ENCODE measurements around the gene TTLL11.

DNA sequence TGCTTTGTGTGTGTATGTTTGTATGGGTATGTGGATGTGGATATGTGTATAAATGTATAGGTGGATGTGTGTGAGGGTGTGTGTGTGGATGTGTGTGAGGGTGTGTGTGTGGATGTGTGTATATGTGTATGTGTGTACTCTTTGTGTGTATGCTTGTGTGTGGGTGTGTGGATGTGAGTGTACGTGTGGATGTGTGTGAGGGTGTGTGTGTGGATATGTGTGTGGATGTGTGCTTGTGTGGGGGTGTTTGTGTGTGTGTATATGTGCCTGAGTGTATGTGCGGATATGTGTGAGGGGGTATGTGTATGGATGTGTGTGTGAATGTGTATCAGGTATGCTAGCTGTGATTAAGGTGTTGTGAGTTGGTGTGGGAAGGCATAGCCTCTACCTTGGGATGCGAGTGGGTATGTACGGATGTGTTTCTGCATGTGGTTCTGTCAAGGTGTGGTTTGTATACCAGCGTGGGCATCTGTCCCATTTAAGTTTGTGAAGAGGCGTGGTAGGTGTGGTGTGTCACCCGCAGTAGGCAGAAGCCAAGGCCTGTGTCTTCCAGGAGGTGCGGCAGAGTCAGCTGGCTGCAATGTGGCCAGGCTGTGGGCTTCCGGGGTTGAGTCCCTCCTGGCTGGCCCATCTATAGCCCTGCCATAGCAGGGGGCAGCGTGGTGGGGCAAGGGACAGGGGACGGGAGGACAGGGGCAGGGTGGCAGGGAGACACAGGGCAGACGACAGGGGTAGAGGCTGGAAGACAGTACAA, 285.9 kb downstream of the TTLL11 start:
- TF ChIP-seq, protein P1, sequence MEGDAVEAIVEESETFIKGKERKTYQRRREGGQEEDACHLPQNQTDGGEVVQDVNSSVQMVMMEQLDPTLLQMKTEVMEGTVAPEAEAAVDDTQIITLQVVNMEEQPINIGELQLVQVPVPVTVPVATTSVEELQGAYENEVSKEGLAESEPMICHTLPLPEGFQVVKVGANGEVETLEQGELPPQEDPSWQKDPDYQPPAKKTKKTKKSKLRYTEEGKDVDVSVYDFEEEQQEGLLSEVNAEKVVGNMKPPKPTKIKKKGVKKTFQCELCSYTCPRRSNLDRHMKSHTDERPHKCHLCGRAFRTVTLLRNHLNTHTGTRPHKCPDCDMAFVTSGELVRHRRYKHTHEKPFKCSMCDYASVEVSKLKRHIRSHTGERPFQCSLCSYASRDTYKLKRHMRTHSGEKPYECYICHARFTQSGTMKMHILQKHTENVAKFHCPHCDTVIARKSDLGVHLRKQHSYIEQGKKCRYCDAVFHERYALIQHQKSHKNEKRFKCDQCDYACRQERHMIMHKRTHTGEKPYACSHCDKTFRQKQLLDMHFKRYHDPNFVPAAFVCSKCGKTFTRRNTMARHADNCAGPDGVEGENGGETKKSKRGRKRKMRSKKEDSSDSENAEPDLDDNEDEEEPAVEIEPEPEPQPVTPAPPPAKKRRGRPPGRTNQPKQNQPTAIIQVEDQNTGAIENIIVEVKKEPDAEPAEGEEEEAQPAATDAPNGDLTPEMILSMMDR (conservative IDR thresholded peaks at IDR 0.05; ENCODE audit: low read depth in 2 of 2): no peak
- TF ChIP-seq EZH2phosphoT487 (IDR thresholded peaks at IDR 0.05; ENCODE audit: unreplicated experiment) (no peak), POLR2AphosphoS5 (IDR thresholded peaks at IDR 0.05; ENCODE audit: low read depth) (no peak), EZH2 (IDR thresholded peaks at IDR 0.05; ENCODE audit: low read depth, unreplicated experiment) (no peak), JUNB (IDR thresholded peaks at IDR 0.05; ENCODE audit: unreplicated experiment) (no peak)
- TF ChIP-seq, protein P2, sequence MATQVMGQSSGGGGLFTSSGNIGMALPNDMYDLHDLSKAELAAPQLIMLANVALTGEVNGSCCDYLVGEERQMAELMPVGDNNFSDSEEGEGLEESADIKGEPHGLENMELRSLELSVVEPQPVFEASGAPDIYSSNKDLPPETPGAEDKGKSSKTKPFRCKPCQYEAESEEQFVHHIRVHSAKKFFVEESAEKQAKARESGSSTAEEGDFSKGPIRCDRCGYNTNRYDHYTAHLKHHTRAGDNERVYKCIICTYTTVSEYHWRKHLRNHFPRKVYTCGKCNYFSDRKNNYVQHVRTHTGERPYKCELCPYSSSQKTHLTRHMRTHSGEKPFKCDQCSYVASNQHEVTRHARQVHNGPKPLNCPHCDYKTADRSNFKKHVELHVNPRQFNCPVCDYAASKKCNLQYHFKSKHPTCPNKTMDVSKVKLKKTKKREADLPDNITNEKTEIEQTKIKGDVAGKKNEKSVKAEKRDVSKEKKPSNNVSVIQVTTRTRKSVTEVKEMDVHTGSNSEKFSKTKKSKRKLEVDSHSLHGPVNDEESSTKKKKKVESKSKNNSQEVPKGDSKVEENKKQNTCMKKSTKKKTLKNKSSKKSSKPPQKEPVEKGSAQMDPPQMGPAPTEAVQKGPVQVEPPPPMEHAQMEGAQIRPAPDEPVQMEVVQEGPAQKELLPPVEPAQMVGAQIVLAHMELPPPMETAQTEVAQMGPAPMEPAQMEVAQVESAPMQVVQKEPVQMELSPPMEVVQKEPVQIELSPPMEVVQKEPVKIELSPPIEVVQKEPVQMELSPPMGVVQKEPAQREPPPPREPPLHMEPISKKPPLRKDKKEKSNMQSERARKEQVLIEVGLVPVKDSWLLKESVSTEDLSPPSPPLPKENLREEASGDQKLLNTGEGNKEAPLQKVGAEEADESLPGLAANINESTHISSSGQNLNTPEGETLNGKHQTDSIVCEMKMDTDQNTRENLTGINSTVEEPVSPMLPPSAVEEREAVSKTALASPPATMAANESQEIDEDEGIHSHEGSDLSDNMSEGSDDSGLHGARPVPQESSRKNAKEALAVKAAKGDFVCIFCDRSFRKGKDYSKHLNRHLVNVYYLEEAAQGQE (IDR thresholded peaks at IDR 0.05; ENCODE audit: unreplicated experiment): no peak
- TF ChIP-seq, protein P3, sequence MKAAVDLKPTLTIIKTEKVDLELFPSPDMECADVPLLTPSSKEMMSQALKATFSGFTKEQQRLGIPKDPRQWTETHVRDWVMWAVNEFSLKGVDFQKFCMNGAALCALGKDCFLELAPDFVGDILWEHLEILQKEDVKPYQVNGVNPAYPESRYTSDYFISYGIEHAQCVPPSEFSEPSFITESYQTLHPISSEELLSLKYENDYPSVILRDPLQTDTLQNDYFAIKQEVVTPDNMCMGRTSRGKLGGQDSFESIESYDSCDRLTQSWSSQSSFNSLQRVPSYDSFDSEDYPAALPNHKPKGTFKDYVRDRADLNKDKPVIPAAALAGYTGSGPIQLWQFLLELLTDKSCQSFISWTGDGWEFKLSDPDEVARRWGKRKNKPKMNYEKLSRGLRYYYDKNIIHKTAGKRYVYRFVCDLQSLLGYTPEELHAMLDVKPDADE (IDR thresholded peaks at IDR 0.05): no peak
- TF ChIP-seq, protein P4, sequence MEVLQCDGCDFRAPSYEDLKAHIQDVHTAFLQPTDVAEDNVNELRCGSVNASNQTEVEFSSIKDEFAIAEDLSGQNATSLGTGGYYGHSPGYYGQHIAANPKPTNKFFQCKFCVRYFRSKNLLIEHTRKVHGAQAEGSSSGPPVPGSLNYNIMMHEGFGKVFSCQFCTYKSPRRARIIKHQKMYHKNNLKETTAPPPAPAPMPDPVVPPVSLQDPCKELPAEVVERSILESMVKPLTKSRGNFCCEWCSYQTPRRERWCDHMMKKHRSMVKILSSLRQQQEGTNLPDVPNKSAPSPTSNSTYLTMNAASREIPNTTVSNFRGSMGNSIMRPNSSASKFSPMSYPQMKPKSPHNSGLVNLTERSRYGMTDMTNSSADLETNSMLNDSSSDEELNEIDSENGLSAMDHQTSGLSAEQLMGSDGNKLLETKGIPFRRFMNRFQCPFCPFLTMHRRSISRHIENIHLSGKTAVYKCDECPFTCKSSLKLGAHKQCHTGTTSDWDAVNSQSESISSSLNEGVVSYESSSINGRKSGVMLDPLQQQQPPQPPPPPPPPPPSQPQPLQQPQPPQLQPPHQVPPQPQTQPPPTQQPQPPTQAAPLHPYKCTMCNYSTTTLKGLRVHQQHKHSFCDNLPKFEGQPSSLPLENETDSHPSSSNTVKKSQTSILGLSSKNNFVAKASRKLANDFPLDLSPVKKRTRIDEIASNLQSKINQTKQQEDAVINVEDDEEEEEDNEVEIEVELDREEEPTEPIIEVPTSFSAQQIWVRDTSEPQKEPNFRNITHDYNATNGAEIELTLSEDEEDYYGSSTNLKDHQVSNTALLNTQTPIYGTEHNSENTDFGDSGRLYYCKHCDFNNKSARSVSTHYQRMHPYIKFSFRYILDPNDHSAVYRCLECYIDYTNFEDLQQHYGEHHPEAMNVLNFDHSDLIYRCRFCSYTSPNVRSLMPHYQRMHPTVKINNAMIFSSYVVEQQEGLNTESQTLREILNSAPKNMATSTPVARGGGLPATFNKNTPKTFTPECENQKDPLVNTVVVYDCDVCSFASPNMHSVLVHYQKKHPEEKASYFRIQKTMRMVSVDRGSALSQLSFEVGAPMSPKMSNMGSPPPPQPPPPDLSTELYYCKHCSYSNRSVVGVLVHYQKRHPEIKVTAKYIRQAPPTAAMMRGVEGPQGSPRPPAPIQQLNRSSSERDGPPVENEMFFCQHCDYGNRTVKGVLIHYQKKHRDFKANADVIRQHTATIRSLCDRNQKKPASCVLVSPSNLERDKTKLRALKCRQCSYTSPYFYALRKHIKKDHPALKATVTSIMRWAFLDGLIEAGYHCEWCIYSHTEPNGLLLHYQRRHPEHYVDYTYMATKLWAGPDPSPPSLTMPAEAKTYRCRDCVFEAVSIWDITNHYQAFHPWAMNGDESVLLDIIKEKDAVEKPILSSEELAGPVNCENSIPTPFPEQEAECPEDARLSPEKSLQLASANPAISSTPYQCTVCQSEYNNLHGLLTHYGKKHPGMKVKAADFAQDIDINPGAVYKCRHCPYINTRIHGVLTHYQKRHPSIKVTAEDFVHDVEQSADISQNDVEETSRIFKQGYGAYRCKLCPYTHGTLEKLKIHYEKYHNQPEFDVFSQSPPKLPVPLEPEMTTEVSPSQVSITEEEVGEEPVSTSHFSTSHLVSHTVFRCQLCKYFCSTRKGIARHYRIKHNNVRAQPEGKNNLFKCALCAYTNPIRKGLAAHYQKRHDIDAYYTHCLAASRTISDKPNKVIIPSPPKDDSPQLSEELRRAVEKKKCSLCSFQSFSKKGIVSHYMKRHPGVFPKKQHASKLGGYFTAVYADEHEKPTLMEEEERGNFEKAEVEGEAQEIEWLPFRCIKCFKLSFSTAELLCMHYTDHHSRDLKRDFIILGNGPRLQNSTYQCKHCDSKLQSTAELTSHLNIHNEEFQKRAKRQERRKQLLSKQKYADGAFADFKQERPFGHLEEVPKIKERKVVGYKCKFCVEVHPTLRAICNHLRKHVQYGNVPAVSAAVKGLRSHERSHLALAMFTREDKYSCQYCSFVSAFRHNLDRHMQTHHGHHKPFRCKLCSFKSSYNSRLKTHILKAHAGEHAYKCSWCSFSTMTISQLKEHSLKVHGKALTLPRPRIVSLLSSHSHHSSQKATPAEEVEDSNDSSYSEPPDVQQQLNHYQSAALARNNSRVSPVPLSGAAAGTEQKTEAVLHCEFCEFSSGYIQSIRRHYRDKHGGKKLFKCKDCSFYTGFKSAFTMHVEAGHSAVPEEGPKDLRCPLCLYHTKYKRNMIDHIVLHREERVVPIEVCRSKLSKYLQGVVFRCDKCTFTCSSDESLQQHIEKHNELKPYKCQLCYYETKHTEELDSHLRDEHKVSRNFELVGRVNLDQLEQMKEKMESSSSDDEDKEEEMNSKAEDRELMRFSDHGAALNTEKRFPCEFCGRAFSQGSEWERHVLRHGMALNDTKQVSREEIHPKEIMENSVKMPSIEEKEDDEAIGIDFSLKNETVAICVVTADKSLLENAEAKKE (CRISPR knock-in tag; IDR thresholded peaks at IDR 0.05): no peak
